ENCODE data around the gene HRH2. TPM values are rescaled to one million over a fixed set of nuclear protein-coding genes. Genes with fewer than 3 reads are reported as not detected.

HRH2 gene
- total and polyA plus RNA-seq, 3 donors from 2014 or later, result 0.47 to 1.4 (median 1.3) TPM

GRCh38 chr5:175621971-175622370 lies 35.9 kb upstream of the HRH2 start:
- Histone ChIP-seq H3K9me3 (no peaks in the 10 kb centered on the region), H3K27me3 (no peaks in the 10 kb centered on the region), H3K27ac (no peak overlapping the region), H3K4me3 (no peak overlapping the region), H3K4me1 (no peaks in the 10 kb centered on the region), H3K36me3 (ENCODE audit: low read depth, missing control alignments) (no peaks in the 10 kb centered on the region)
- intact Hi-C loops (cut with DNase I; ENCODE audit: low total_unique reads), result no loop called here
- TF ChIP-seq POLR2A (IDR thresholded peaks at IDR 0.05), result no peak
- no peak for TF ChIP-seq CTCF (IDR thresholded peaks at IDR 0.05)
- no peak for DNase-seq
- 79 to 94% methylated on average over 1 of the region's 1 CpG for WGBS, 2 donors

- no peaks in the 10 kb centered on the region for H3K9me3 ChIP-seq
- H3K27ac ChIP-seq, result no peak overlapping the region
- H3K4me1 ChIP-seq, result no peaks in the 10 kb centered on the region
- no peak for DNase-seq
- no peaks in the 10 kb centered on the region for H3K36me3 ChIP-seq (ENCODE audit: low read depth, missing control alignments)
- 40 to 64% methylated on average over 7 of the region's 7 CpGs for WGBS, 2 donors
- H3K27me3 ChIP-seq, result no peaks in the 10 kb centered on the region
- TF ChIP-seq CTCF (IDR thresholded peaks at IDR 0.05) (no peak), POLR2A (IDR thresholded peaks at IDR 0.05) (no peak)
- intact Hi-C loops (cut with DNase I; ENCODE audit: low total_unique reads), result no loop called here
- H3K4me3 ChIP-seq, result no peak overlapping the region
Observed at GRCh38 chr5:175623088-175623487, 34.8 kb upstream of the HRH2 start.

- Histone ChIP-seq H3K36me3 (ENCODE audit: low read depth, missing control alignments) (no peaks in the 10 kb centered on the region), H3K27ac (no peak overlapping the region), H3K4me3 (no peak overlapping the region), H3K9me3 (no peaks in the 10 kb centered on the region), H3K27me3 (no peaks in the 10 kb centered on the region), H3K4me1 (no peaks in the 10 kb centered on the region)
- intact Hi-C loops (cut with DNase I; ENCODE audit: low total_unique reads), result no loop called here
- DNase-seq, result no peak
- TF ChIP-seq CTCF (IDR thresholded peaks at IDR 0.05) (no peak), POLR2A (IDR thresholded peaks at IDR 0.05) (no peak)
- 53 to 74% methylated on average over 3 of the region's 3 CpGs for WGBS, 2 donors
Observed at GRCh38 chr5:175624316-175624715, 33.6 kb upstream of the HRH2 start.

- no peak overlapping the region for H3K4me3 ChIP-seq
- H3K27me3 ChIP-seq, result no peaks in the 10 kb centered on the region
- H3K4me1 ChIP-seq, result no peaks in the 10 kb centered on the region
- intact Hi-C loops (cut with DNase I; ENCODE audit: low total_unique reads), result no loop called here
- TF ChIP-seq POLR2A (IDR thresholded peaks at IDR 0.05), result no peak
- no peak for TF ChIP-seq CTCF (IDR thresholded peaks at IDR 0.05)
- H3K27ac ChIP-seq, result no peak overlapping the region
- H3K9me3 ChIP-seq, result no peaks in the 10 kb centered on the region
- H3K36me3 ChIP-seq (ENCODE audit: low read depth, missing control alignments), result no peaks in the 10 kb centered on the region
- DNase-seq, result no peak
- WGBS, 2 donors, result 55 to 81% methylated on average over 5 of the region's 5 CpGs
Observed at GRCh38 chr5:175627005-175627404, 30.9 kb upstream of the HRH2 start.

GRCh38 chr5:175627739-175628138 lies 30.1 kb upstream of the HRH2 start:
- Histone ChIP-seq H3K27me3 (no peaks in the 10 kb centered on the region), H3K4me1 (no peaks in the 10 kb centered on the region), H3K36me3 (ENCODE audit: low read depth, missing control alignments) (no peaks in the 10 kb centered on the region), H3K4me3 (no peak overlapping the region), H3K9me3 (no peaks in the 10 kb centered on the region), H3K27ac (no peak overlapping the region)
- intact Hi-C loops (cut with DNase I; ENCODE audit: low total_unique reads), result no loop called here
- 72 to 79% methylated on average over 4 of the region's 4 CpGs for WGBS, 2 donors
- TF ChIP-seq CTCF (IDR thresholded peaks at IDR 0.05) (no peak), POLR2A (IDR thresholded peaks at IDR 0.05) (no peak)
- DNase-seq, result no peak
